C1 segment of cervical spinal cord (tissue), 14 donors: ENCODE data around the gene GALNT9.

Experiments used
- DNase-seq, 14 donors: peaks; one replicate each; lab custom pipeline; 2025; lab: John Stamatoyannopoulos, UW

Gene GALNT9

GRCh38 chr12:132186857-132187620, 142.3 kb downstream of the GALNT9 start:
- DNase-seq = no peak

DNA sequence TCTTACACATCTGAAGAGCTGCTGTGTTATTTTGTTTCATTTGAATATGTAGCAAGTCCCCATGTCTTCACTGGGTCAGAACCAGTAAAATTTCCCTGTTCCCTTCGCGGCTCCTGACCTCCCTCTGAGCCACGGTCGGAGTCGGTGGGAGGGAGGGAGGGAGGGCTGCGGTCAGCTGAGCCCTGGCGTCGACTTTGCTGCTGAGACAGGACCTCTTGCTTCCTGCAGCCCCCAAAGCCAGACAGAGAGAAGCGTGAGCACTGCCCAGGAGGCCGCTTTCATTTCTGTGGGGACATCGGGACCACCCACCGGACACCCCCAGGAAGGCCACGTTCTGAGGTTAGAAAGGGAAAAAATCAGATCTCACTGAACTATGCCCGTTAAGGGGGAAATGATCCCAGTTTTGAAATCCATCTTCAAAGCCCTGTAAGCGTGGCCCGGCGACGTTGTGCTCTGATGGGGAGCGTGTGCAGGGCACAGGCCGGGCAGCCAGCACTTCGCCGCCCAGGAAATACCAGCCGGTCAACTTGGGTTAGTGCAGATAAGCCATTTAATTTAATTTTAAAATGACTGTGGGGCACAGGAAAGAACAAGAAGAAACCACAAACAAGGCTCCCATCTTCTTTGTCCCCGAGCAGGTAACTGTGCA, 143.1 kb downstream of the GALNT9 start:
- no peak for DNase-seq

- no peak for DNase-seq
These were observed 143.7 kb downstream of the GALNT9 start for GRCh38 chr12:132185705-132186104.

- DNase-seq = no peak
These were observed 146.6 kb downstream of the GALNT9 start for GRCh38 chr12:132182711-132183365.

- DNase-seq = no peak
These were observed 147.1 kb downstream of the GALNT9 start for GRCh38 chr12:132182206-132182710.

- no peak for DNase-seq
These were observed 147.7 kb downstream of the GALNT9 start for GRCh38 chr12:132181570-132182200.

DNA sequence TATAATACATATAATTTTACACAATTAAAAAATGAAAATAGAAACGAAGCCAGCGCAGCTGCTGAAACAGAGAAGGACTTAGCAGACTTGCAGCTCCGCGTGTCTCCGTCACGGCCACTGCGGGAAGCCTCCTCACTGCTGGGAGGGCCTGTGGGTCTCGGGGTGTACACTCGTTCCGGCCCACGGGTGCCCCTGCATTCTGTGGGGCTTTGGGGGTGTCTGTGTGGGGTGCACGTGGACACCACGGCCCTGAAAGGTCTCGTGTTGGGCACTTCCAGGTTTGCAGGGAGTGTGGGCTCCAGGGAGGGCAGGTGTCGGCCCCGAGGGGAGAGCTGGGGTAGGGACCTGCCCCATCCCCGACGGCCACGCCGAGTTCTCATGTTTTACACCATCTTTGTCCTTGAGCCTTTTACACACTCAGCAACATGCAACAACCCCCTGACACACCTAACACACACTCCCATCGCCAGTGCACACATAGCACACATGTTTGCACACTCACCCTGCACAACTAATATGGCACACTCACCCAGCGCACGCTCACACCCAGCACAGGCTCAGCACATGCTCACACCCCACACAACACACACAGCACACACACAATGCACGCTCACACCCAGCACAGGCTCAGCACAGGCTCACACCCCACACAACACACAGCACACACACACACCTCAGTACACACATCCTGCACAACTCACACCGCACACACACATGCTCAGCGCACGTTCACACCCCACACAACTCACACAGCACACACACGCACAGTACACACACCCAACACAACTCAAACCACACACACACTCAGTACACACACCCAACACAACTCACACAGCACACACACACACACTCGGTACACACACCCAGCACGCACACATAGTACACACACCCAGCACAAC, 148.5 kb downstream of the GALNT9 start:
- DNase-seq = no peak

GRCh38 chr12:132179431-132180362, 149.7 kb downstream of the GALNT9 start:
- no peak for DNase-seq

- DNase-seq = no peak
These were observed 150.5 kb downstream of the GALNT9 start for GRCh38 chr12:132178801-132179401.

- DNase-seq = no peak
These were observed 151.1 kb downstream of the GALNT9 start for GRCh38 chr12:132178316-132178715.

DNA sequence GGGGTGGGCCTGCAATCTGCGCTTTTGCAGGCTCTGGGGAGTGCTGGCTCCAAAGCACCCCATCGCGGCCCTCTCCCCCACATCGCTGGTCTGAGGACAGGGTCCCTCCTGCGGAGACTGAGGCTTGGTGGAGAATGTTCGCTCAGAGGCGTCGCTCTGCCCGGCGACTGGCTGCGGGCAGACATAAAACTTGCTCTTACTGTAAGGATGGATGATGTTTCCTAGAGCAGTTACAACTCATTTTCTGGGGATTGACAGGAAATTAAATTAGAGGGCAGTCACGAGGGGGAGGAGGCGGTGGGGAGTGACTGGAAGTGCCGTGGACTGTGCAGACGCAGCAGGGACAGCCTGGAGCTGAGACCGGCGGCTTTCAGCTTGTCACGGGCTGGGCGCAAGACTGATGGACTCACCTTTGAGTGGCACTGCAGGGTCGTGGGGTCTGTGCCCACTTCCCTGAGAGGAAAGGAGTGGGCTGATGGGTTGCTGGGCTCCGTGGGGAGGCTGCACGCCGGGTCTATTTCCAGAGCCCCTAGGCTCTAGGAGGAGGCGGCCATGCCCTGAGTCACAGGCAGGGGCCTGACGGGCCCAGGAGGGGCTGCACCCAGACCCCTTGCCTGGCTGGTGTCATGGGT, 152.4 kb downstream of the GALNT9 start:
- DNase-seq = no peak

DNA sequence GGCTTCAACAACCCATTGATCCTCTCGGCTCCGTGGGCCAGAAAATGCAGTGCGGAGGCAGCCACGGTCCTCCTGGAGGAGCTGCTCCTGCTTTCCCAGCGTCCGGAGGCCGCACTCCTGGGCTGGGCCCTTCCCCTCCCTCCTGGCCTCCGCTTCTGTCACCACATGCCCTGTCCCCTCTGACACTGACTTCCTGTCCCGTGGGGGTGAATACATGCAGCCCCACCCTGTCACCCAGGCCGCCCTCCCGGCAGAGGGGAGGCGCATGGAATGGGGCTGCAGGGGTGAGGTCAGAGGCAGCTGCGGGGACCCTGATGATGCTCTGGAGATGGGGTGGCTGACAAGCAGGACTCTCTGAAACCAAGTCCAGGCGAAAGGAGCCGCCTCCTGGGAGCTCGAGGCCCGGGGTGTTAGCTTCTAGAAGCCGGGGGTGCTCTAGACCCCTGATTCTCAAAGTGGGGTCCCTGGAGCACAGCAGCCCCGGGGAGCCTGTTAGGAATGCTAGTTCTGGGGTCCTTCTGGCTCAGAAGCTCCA, 152.9 kb downstream of the GALNT9 start:
- no peak for DNase-seq

GRCh38 chr12:132175496-132176384, 153.6 kb downstream of the GALNT9 start:
- no peak for DNase-seq

DNA sequence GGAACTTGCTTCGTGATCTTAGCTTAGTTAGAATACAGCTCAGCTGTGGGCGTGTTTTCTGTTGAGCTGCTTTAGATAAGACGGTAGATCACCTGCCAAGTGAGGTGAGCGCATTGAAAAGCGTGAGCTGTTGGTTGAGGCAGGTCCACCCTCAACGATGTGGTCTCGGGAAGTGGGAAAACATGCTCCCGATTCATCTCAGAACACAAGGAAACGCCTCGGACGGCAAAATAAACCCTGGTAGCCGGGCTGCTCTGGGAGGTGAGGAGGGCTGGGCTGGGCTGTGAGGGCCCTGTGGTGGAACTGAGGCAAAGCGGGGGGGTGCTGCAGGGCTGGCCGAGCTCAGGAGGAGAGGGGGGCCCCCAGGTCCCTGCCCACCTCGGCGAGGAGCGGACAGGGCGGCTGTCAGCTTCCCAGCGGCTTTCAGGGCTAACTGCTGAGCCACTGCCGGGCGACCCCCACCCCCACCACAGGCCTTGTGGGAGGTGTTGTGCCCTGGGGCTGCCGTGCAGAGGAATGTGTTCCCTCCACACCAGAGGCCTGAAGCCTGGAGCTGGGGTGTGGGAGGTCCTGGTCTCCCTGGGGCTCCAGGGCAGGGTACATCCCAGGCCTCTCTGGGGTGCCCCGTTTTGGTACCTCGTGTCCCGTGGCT, 154.4 kb downstream of the GALNT9 start:
- DNase-seq = no peak

GRCh38 chr12:132174015-132174838, 155.2 kb downstream of the GALNT9 start:
- DNase-seq = no peak
